Measurements from ENCODE around the gene INTS3. TPM values are rescaled to one million over a fixed set of nuclear protein-coding genes. Genes with fewer than 3 reads are reported as not detected.

Gene INTS3
- total and polyA plus RNA-seq, 2 of the 8 experiments (the other 6 are each of a cell fraction or from before 2014, with no cell fraction given) = 66.8 to 93.2 TPM

- TF ChIP-seq TAF7 (optimal IDR thresholded peaks at IDR 0.05; ENCODE audit: borderline replicate concordance, low read depth, low read length) = no peak
- TF ChIP-seq CBX8 (IDR thresholded peaks at IDR 0.05; ENCODE audit: borderline replicate concordance, low read depth, low read length) = no peak
- TF ChIP-seq POLR2AphosphoS5 (IDR thresholded peaks at IDR 0.05; ENCODE audit: low read depth, low read length) = no peak
- TF ChIP-seq BRCA1 (IDR thresholded peaks at IDR 0.05; ENCODE audit: low read depth, low read length) = no peak
- no peak for TF ChIP-seq CBX5 (IDR thresholded peaks at IDR 0.05; ENCODE audit: low read depth, low read length)
- TF ChIP-seq CREB1 (IDR thresholded peaks at IDR 0.05) = no peak
- no peak; the same call in 1 of the 2 replicates for TF ChIP-seq GABPA (IDR thresholded peaks at IDR 0.05; ENCODE audit: borderline replicate concordance, insufficient read depth, low read length)
- no peak for TF ChIP-seq RAD21 (IDR thresholded peaks at IDR 0.05 in 1 of 2, conservative IDR thresholded peaks at IDR 0.05 in 1 of 2; ENCODE audit: low read depth in 2 of 2, low read length in 2 of 2)
- peak; percentile 85 for TF ChIP-seq KDM4A (IDR thresholded peaks at IDR 0.05; ENCODE audit: low read depth, low read length, severe bottlenecking)
- TF ChIP-seq, protein P1, sequence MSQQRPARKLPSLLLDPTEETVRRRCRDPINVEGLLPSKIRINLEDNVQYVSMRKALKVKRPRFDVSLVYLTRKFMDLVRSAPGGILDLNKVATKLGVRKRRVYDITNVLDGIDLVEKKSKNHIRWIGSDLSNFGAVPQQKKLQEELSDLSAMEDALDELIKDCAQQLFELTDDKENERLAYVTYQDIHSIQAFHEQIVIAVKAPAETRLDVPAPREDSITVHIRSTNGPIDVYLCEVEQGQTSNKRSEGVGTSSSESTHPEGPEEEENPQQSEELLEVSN (IDR thresholded peaks at IDR 0.05) = 0 out of 2 replicates have a peak, but pooled peaks have one; percentile 33
- TF ChIP-seq SIX5 (IDR thresholded peaks at IDR 0.05; ENCODE audit: low read depth, low read length) = no peak
- TF ChIP-seq KDM1A (IDR thresholded peaks at IDR 0.05; ENCODE audit: borderline replicate concordance, low read length) = no peak
- no peak for TF ChIP-seq CHD1 (IDR thresholded peaks at IDR 0.05; ENCODE audit: low read depth, low read length)
- TF ChIP-seq TEAD4 (IDR thresholded peaks at IDR 0.05; ENCODE audit: low read depth, low read length) = no peak
- TF ChIP-seq RFX5 (IDR thresholded peaks at IDR 0.05; ENCODE audit: borderline replicate concordance, low read depth, low read length) = no peak
- TF ChIP-seq CTBP2 (IDR thresholded peaks at IDR 0.05; ENCODE audit: borderline replicate concordance, insufficient read depth, insufficient read length, low read length) = no peak
- TF ChIP-seq, protein P2, sequence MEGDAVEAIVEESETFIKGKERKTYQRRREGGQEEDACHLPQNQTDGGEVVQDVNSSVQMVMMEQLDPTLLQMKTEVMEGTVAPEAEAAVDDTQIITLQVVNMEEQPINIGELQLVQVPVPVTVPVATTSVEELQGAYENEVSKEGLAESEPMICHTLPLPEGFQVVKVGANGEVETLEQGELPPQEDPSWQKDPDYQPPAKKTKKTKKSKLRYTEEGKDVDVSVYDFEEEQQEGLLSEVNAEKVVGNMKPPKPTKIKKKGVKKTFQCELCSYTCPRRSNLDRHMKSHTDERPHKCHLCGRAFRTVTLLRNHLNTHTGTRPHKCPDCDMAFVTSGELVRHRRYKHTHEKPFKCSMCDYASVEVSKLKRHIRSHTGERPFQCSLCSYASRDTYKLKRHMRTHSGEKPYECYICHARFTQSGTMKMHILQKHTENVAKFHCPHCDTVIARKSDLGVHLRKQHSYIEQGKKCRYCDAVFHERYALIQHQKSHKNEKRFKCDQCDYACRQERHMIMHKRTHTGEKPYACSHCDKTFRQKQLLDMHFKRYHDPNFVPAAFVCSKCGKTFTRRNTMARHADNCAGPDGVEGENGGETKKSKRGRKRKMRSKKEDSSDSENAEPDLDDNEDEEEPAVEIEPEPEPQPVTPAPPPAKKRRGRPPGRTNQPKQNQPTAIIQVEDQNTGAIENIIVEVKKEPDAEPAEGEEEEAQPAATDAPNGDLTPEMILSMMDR (IDR thresholded peaks at IDR 0.05; ENCODE audit: control extremely low read depth in 1 of 3, insufficient read depth in 1 of 3, low read depth in 1 of 3, low read length in 3 of 3) = peak in 1 of 3 experiments; percentile 5; a peak in 1 of 4 replicates
- no peak for TF ChIP-seq RXRA (IDR thresholded peaks at IDR 0.05; ENCODE audit: insufficient read depth, low read depth, low read length)
- TF ChIP-seq HDAC6 (IDR thresholded peaks at IDR 0.05; ENCODE audit: low read depth, low read length) = no peak
- TF ChIP-seq JUND (IDR thresholded peaks at IDR 0.05; ENCODE audit: low read length) = no peak
- 0 out of 2 replicates have a peak, but pooled peaks have one; percentile 26 for TF ChIP-seq PHF8 (conservative IDR thresholded peaks at IDR 0.05; ENCODE audit: low read depth, low read length)
Measured at GRCh38 chr1:153679337-153680119, 48.3 kb upstream of the INTS3 start (continued).

Data from H1 (cell line).